Pulmonary artery endothelial cell (primary cell): ENCODE results near the gene TGFB2. TPM values are rescaled to one million over a fixed set of nuclear protein-coding genes. Genes with fewer than 3 reads are reported as not detected.

Source experiments
- DNase-seq: peaks from one replicate; pipeline ENCODE4 v3.0.0-alpha.2; 2011; ENCODE audit warnings: low read depth, low spot score
- total RNA-seq: library from RNA; depleted of rRNA; stranded (reverse); fragments of >200 nt; gene quantifications from 2 replicates; pipeline ENCODE4 v1.2.3, GENCODE V29; 2014

The TGFB2 gene
- total RNA-seq, 1 donor from 2014 or later, result 6.4 TPM

DNA sequence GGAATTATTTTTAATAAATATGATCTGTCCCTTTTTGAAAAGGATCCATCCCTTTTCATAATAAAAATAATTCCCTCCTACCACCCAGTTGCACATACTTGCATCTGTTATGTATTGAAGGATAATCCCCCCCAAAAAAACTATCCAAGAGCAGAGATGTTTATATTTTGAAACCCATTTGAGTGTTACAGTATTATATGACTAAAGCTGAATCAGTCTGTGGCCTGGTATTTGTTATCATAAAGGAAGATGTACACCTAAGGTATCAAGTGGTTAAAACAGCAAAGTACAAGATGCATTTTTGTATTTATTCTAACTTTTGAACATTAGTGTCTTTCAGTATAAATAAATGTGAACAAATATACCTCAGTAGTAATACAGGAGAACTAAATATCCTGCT, 12.7 kb upstream of the TGFB2 start:
- DNase-seq, result no peak

DNA sequence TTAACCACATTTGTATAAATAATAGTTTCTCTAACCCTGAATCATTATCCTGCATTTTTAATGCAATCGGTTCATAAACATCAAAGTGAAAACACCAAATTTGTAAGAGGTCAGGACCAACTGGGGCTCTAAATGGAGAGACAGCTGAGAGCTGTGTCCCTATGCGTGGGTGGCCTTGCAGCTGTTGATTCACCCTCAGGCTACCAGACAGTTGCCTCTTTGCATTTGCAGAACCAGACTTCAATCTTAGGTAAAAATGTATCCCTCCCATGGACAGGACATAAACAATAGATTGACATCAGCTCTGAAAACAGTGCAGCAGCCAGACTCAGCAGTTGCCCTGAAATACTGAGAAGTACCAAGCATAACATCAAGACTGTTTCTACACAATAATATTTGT, 8.8 kb upstream of the TGFB2 start:
- DNase-seq, result no peak

DNA sequence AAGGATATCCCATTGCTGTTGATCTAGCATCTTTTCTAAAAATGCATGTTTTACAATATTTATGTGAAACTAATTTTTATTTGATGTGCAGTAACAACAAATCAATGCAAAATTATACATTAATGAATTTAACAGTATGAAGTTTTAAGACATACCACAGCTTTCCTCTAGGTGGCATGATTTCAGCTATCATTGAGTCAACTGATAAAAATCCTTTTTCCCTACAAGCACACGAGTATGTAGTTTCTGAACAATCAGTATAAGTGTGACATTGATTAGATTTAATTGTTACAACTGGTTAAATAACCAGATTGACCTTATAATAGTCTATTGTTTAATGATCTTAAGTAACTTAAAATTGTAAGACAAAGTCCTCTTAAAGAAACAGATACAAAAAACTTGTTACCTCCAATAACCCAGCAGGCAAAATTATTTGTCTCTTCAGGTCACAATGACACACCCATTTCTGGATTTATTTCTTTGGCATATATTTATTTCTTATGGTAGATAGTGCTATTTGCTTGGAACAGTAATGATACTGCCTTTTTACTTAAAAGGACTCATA, 5.8 kb upstream of the TGFB2 start:
- DNase-seq, result no peak

DNA sequence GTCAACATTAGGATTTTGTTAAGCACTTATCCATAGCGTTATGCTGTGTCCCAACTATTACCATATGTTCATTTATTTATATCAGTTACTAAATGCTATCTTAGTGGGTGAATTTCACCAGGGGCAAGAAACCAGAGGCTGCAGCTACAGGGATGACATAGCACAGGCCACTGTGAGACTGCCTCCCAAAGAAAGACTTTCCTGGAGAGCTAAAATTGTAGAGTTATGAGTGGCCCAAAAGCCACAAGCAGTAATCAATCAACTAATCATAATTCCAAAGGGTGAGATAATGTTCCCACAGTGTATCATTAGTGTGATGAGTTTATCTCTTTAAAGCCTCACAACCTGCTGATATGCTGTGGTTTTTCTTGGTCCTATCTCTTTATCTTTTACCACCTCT, 3.8 kb upstream of the TGFB2 start:
- DNase-seq, result no peak

DNA sequence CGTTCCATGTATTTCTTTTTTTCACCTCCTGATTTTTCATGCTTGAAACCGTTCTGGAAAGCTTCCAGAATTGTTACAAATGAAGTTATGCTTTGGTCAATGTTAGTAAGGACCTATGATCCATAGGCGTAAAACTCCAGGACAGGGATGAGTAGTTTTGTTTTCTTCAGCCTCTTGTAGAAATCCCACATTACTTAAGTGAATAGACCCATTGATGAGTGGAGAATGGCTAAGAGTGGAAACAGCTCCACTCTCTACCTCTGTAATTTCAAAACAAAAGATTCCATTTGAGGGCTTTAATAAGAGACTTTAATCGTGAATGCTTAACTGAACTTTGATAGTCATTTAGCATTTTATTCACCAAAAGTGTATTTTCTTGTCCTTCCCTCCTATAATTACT, 3.0 kb upstream of the TGFB2 start:
- no peak for DNase-seq

DNA sequence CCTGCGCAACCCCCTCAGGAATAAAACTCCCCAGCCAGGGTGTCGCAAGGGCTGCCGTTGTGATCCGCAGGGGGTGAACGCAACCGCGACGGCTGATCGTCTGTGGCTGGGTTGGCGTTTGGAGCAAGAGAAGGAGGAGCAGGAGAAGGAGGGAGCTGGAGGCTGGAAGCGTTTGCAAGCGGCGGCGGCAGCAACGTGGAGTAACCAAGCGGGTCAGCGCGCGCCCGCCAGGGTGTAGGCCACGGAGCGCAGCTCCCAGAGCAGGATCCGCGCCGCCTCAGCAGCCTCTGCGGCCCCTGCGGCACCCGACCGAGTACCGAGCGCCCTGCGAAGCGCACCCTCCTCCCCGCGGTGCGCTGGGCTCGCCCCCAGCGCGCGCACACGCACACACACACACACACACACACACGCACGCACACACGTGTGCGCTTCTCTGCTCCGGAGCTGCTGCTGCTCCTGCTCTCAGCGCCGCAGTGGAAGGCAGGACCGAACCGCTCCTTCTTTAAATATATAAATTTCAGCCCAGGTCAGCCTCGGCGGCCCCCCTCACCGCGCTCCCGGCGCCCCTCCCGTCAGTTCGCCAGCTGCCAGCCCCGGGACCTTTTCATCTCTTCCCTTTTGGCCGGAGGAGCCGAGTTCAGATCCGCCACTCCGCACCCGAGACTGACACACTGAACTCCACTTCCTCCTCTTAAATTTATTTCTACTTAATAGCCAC, 696 bp downstream of the TGFB2 start:
- no peak for DNase-seq

DNA sequence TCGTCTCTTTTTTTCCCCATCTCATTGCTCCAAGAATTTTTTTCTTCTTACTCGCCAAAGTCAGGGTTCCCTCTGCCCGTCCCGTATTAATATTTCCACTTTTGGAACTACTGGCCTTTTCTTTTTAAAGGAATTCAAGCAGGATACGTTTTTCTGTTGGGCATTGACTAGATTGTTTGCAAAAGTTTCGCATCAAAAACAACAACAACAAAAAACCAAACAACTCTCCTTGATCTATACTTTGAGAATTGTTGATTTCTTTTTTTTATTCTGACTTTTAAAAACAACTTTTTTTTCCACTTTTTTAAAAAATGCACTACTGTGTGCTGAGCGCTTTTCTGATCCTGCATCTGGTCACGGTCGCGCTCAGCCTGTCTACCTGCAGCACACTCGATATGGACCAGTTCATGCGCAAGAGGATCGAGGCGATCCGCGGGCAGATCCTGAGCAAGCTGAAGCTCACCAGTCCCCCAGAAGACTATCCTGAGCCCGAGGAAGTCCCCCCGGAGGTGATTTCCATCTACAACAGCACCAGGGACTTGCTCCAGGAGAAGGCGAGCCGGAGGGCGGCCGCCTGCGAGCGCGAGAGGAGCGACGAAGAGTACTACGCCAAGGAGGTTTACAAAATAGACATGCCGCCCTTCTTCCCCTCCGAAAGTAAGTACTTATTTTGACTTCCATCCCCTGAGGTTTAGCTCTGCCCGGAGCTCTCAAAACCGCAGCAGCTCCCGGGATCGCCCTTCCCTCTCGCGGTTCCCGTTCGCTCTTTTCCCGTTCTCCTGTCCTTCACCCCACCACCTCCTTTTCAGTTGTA, 1.5 kb downstream of the TGFB2 start:
- no peak for DNase-seq

DNA sequence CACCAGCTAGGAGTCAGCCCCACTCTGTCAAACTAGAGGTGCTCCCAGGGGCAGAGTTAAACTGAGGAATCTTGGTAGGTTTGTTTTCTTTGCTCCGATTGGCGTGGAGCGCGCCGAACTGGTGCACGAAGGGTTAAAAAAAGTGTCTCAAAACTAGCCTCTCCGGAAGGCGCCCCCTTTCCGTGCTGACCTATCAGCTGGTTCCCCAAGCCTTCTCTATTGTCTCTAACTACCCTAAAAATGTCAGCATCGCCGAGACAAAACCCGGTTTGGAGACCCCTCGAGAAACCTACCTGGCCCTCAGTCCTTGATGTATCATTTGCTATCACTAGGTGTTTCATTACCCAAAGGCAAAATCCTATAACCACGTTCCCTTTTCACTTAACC, 2.2 kb downstream of the TGFB2 start:
- no peak for DNase-seq

DNA sequence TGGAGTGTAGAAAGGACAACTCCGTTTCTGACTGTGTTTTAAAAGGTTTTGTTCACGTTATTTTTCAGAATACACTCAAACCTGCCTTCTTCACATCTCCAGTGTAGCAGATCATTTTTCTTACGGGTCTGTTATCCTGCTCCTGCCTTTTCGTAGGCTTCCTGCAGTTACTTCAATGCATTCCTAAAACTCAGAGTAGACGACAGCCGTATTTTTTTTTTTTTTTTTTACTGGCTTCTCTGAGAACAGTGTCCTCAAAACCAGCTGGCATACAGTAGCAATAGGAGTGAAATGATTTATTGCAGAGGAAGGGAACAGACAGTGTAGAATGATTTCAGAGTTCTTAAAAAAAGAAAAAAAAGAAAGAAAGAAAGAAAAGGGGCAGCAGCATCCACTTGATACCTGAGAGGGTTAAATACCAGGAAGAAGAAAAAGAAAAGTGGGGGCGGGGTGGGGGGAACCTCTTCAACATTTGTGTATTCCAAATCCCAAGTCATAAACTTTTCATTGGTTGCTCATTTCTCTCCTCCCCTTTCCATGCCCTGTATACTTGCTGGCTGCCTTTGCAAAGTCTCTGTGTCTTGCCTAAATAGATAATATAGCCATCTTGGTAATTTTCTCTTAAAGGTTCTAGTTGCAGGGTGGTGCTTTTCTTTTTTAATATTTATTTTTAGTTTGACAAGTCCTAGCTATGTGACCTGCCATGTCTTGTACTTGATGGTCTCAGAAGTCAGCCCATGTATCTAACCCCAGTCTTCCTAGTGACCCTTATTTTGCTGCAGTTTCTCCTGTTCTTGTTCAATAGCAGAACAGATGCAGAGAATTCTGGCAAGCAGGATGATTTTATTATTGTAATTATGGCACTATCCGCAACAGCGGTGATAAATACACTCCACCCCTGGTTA, 2.8 kb downstream of the TGFB2 start:
- DNase-seq, result no peak

DNA sequence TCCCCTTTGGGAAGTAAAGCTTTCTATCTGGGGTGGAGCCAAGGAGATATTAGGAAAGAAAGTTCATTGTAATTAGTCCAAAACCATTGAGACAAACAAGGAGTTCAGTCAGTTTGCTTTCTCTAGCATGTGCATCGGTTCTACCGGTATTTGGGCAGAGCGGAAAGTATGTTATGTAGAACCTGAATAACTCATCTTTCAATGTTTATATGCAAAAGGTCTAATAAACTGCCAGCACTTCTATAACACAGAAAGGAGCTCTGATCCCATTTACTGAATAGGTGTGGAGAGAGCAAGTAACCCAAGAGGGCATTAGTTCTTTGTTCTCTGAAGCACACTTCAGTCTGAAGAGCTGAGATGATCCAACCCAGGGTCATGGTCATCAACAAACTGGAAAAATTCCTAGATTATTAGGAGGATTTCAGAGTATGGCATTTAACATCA, 3.5 kb downstream of the TGFB2 start:
- DNase-seq, result no peak

DNA sequence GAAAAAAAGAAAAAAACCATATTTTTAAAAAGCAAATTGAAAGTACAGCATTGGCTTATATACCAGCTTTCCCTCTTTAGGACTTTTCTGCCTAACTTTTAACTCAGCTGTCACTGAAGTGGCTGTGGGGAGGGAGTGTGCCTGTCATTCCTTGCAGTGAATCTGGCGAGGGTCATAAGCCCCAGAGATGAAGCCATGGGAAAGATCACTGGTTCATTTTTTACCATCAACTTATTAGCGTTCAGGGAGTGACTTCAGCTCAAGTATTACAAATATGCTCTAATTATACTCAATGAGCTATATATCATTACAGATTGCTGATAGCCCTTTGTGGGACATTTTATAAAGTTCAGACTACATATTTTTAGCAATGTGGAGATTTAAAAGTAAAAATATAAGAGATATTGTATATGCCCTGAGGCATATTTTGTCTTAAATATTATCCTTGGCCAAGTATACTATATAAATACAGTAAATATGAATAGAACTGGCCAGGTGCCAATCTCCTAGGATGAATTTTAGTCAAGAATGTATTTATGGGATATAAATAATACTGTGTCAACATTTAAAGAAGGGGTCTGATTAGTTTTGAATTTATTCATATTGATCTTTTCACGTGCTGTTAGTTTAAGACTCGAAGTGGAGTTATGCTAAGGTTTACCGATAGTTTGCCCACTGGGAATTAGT, 4.4 kb downstream of the TGFB2 start:
- DNase-seq, result no peak

DNA sequence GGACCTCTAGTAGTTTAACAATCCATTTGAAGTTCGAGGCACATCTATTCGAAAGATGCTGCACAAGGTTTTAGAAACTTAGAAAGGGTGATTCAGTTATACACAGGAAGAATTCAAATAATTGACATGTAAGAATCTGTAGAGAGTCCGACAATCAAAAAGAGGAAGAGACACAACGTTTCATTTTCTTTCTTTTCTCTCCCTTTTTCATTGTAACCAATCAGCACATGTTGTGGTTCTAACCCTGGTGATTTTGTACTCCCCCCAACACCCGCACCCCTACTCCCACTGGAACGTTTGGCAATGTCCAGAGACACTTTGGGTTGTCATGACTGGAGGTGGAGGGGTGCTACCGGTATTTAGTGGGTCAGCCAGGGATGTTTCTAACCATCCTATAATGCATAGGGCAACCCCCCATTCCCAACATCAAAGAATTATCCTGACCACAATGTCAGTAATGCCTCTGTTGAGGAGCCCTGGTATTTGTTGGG, 4.9 kb downstream of the TGFB2 start:
- no peak for DNase-seq

DNA sequence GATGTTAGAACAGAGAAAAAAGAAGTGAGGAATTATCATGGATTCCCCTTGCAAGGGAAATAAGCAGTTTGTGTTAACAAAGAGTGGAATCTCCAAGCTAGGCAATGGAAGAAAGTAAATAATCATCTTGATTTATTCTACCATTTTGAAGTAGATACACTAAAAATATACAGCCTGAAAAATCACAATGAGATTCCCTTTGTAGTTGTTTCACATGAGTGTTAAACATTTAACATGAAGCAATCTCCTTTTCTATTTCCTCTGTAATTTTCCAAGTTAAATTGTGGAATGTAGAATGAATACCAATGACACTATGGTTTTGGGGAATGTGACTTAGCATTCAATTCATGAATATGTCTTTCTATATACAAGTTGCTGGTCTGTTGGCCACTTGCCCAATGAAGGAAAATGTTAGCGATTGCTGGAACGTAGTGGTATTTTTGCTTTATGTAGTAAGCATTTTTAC, 5.7 kb downstream of the TGFB2 start:
- DNase-seq, result no peak

DNA sequence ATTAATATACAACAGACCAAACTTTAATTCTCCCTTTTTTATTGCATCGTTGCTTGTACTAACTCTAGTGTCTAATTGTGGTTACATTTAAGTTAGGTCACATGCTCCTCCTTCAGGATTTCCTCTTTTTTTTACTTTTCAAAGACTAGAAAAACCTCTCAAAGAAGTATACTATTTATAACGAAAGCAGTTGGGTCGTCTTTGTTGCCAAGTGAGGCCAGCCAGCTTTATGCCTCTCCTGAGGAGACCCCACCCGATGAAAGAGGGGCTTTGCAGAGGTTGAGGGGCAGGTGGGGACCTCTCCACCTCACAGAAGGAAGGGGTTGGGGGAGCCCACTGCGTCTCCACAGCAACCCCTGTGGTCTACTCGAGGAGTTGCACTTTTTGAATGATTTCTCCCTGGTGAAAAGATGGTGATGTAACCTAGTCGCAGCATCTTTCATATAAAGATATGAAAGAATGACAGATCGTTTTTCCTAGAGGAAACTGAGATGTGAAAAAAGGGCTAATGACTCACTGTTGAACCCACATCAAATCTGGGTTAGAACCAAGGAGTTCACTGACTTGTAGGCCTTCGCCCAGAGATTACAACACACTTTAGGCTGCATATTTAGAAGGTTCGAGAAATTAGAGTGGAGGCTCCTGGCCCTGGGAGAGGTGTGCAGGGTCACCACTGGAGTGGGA, 6.4 kb downstream of the TGFB2 start:
- no peak for DNase-seq

DNA sequence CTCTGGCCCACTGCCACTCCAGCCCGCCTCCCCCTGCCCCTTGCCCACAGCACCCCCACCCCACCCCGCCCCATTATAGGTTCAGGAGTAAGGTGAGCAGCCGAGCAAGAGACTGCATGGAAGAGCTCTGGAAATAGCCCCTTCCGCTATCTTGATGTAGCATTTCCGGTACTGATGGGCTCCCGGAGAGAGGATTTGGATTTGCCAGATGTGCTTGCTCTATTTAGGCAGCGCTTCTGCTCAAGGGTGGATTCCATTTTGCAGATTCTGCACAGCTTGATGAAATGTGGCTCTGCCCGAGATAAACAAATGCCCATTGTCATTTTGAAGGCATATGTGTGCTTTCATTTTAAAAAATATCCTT, 6.9 kb downstream of the TGFB2 start:
- DNase-seq, result no peak

DNA sequence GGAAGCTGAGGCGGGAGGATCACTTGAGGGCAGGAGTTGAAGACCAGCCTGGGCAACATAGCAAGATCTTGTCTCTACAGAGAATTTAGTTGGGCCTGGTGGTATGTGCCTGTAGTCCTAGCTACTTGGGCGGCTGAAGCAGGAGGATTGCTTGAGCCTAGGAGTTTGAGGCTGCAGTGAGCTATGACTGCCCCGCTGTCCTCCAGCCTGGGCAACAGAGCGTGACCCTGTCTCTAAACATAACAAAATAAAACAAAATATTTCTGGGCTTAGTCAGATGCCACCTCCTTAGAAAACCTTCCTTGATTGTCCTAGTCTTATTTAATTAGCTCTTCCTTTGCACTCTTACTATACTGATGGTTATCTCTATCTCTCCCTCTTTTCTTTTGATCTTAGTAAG, 8.5 kb downstream of the TGFB2 start:
- no peak for DNase-seq

DNA sequence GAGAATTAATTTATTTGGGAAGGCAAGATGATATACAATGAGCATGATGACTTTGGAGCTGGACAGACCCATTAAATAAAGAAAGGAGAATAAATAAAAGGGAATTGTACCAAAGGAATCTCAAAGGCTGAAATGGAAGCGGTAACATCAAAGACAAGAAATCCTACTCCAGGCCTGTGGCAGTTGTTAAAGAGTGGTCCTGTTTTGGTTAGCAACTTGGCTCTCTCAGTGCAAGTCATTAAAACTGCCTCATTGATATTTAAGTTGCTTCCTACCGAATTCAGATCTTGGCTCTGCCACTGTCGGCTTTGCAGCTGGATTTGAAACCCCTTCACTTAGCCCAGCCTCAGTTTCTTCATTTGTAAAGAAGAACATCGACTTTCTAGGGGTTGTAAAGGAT, 10.1 kb downstream of the TGFB2 start:
- no peak for DNase-seq

DNA sequence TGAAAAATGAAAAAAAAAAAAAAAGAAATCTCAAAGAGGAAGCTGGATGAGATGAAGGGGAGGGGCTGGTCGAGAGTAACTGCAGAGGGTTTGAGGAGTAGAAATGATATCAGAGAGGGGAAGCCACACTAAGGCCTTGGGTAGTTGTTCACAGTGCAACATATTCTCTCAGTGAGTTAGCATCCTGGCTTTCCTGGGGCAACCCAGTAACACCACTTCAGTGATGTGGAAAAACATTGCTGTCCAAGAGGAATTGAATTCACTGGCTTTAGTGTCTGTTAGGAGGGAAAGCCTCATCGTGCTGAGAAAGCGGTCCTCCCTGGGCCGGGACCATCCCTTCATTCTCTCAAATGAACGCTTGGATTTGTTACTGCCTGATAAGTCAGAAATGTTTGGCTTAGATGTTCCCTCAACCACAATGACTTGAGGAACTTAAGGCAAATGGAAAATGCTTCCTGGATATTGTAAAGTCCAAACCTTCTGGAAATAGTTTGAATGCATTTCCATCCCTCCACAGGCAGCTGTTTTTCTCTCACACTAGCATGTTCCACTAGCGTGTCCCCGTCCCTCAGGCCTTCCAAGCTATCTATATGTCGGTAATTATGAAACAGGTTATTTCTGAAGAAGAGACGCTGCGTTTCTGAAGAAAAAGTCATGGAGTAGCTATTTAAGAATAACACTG, 12.2 kb downstream of the TGFB2 start:
- DNase-seq, result no peak

DNA sequence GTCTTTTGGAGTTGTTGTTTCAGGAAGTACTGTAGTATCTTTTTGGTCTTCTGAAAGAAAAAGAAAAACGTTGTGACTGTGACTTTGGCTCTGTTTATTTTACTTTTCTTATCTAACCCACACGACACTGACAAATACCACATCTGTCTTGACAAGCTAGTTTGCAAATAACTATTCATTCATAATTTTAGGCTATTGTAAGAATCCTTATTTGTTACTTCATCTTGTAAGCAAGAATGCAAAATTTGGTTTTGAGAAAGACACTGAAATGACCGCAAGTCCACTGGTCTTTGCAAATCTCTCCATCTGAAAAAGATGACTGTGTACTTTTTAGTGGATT, 12.7 kb downstream of the TGFB2 start:
- DNase-seq, result no peak
